ENCODE results near the gene COPB2. TPM values are rescaled to one million over a fixed set of nuclear protein-coding genes. Genes with fewer than 3 reads are reported as not detected.
A peak's percentile ranks its signal among the peaks of the same experiment; 100 is the strongest.

Gene COPB2
- 171 and 219 TPM in 2 replicates for total RNA-seq

- DNase-seq (ENCODE audit: low read depth): peak; percentile 96
- no peaks in the 10 kb centered on the region for H3K27me3 ChIP-seq (ENCODE audit: control insufficient read depth, insufficient read depth, low read length)
- no peak for FAIRE-seq
- H3K4me3 ChIP-seq (ENCODE audit: low read depth, low read length): peak within 1 kb of the TSS; percentile 96
- TF ChIP-seq CTCF (IDR thresholded peaks at IDR 0.05; ENCODE audit: insufficient read depth, low read length, severe bottlenecking): no peak
- no peaks in the 10 kb centered on the region for H3K36me3 ChIP-seq (ENCODE audit: control insufficient read depth, insufficient read depth, low read length)
Observed at GRCh38 chr3:139389552-139390368, at the start of gene COPB2. Gene COPB2 (minus strand): TSS chr3:139389647. CDS start chr3:139389550, 97 bp downstream.

GRCh38 chr3:139434764-139435307 lies 45.4 kb upstream of the COPB2 start:
- peak; percentile 54 for TF ChIP-seq CTCF (IDR thresholded peaks at IDR 0.05; ENCODE audit: insufficient read depth, low read length, severe bottlenecking)

GRCh38 chr3:139434228-139434627 lies 44.8 kb upstream of the COPB2 start:
- TF ChIP-seq CTCF (IDR thresholded peaks at IDR 0.05; ENCODE audit: insufficient read depth, low read length, severe bottlenecking): no peak
- FAIRE-seq (no peak), DNase-seq (ENCODE audit: low read depth) (no peak)
- H3K4me3 ChIP-seq (ENCODE audit: low read depth, low read length): no peak overlapping the region
- no peaks in the 10 kb centered on the region for H3K36me3 ChIP-seq (ENCODE audit: control insufficient read depth, insufficient read depth, low read length)
- H3K27me3 ChIP-seq (ENCODE audit: control insufficient read depth, insufficient read depth, low read length): no peaks in the 10 kb centered on the region

More at GRCh38 chr3:139434764-139435307, 45.4 kb upstream of the COPB2 start:
- peak; percentile 99 for DNase-seq (ENCODE audit: low read depth)
- no peak overlapping the region for H3K4me3 ChIP-seq (ENCODE audit: low read depth, low read length)
- FAIRE-seq: peak; percentile 99
- no peaks in the 10 kb centered on the region for H3K36me3 ChIP-seq (ENCODE audit: control insufficient read depth, insufficient read depth, low read length)
- no peaks in the 10 kb centered on the region for H3K27me3 ChIP-seq (ENCODE audit: control insufficient read depth, insufficient read depth, low read length)

GRCh38 chr3:139433089-139433488 lies 43.6 kb upstream of the COPB2 start:
- FAIRE-seq (no peak), DNase-seq (ENCODE audit: low read depth) (no peak)
- Histone ChIP-seq H3K4me3 (ENCODE audit: low read depth, low read length) (no peak overlapping the region), H3K27me3 (ENCODE audit: control insufficient read depth, insufficient read depth, low read length) (no peaks in the 10 kb centered on the region), H3K36me3 (ENCODE audit: control insufficient read depth, insufficient read depth, low read length) (no peaks in the 10 kb centered on the region)
- TF ChIP-seq CTCF (IDR thresholded peaks at IDR 0.05; ENCODE audit: insufficient read depth, low read length, severe bottlenecking): no peak

GRCh38 chr3:139430493-139430892 lies 41.0 kb upstream of the COPB2 start:
- H3K4me3 ChIP-seq (ENCODE audit: low read depth, low read length): no peak overlapping the region
- no peak for DNase-seq (ENCODE audit: low read depth)
- no peaks in the 10 kb centered on the region for H3K27me3 ChIP-seq (ENCODE audit: control insufficient read depth, insufficient read depth, low read length)
- H3K36me3 ChIP-seq (ENCODE audit: control insufficient read depth, insufficient read depth, low read length): no peaks in the 10 kb centered on the region
- no peak for FAIRE-seq
- TF ChIP-seq CTCF (IDR thresholded peaks at IDR 0.05; ENCODE audit: insufficient read depth, low read length, severe bottlenecking): no peak
